ENCODE data around the gene RIN3. TPM values are rescaled to one million over a fixed set of nuclear protein-coding genes. Genes with fewer than 3 reads are reported as not detected.

Gene RIN3
- total RNA-seq, 3 donors from 2014 or later (not counting 1 experiment from before 2014, with no cell fraction given) = 248 to 289 (median 282) TPM

DNA sequence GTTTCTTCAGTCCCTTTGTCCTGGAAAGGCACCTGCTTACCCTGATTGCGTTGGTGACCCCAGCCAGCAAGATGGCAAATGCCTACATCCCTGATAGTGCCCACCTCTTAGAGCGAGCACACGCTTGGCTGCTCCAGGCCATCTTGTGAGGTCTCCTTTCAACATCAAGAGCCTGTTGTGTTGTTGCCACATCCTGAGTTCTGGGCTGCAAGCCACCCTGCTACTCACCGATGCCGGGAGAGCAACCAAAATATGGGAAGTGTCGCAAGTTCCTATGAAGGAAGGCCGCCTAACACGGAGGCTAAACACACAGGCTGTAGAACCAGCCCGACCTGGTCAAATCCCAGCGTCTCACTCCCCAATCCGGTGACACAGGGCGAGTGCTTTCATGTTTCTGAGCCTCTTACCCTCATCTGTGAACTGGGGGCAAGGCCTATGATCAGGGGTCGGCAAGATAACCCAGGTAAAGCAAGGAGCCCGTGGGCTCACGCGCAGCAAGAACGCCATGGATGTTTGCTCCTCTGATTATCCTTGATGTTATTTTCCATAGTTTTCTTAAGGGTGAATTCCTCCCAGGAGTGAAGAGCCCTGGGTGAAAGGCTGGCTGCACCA is 136.5 kb downstream of the RIN3 start:
- Histone ChIP-seq H3K9me3 (ENCODE audit: control insufficient read depth, insufficient read depth, low read length) (peaks cover 2% of the 10 kb centered on the region), H3K36me3 (ENCODE audit: control insufficient read depth, insufficient read depth, low read length) (peaks cover 18% of the 10 kb centered on the region), H3K4me3 (ENCODE audit: low read length) (no peak overlapping the region), H3K27ac (ENCODE audit: low read length) (peak overlapping the region; percentile 99), H3K27me3 (ENCODE audit: control insufficient read depth, insufficient read depth, low read length) (no peaks in the 10 kb centered on the region), H3K4me1 (ENCODE audit: control insufficient read depth, insufficient read depth, low read length) (peaks cover 92% of the 10 kb centered on the region)
- peak overlapping the region; percentile 90 for H3K4me3 Mint-ChIP-seq
- ATAC-seq (no peak), DNase-seq (peak in 1 of 2 donors; percentile 52)
- H3K4me1 Mint-ChIP-seq = peaks cover 64 to 88% of the 10 kb centered on the region in 2 donors
- peak overlapping the region; percentile 96 to 99 for H3K27ac Mint-ChIP-seq
- TF ChIP-seq CTCF (IDR thresholded peaks at IDR 0.05) = no peak
- WGBS (ENCODE audit: insufficient coverage) = 66% methylated on average over 17 of the region's 17 CpGs
- intact Hi-C loops (cut with micrococcal nuclease) = loop anchor here (2.0 to 5.0 kb wide), 3 partner anchors 15 to 67 kb away; no protein-coding TSS in a partner anchor
- peaks cover 5% of the 10 kb centered on the region for H3K36me3 Mint-ChIP-seq
- no peaks in the 10 kb centered on the region for H3K27me3 Mint-ChIP-seq (ENCODE audit: low read depth in 2 of 2)
- peaks cover 0 to 2% of the 10 kb centered on the region in 2 donors for H3K9me3 Mint-ChIP-seq

- Mint-ChIP-seq H3K27ac (peak overlapping the region; percentile 96 to 99), H3K4me1 (peaks cover 70 to 94% of the 10 kb centered on the region in 2 donors), H3K9me3 (no peaks in the 10 kb centered on the region), H3K27me3 (ENCODE audit: low read depth in 2 of 2) (no peaks in the 10 kb centered on the region), H3K4me3 (peak overlapping the region; percentile 90), H3K36me3 (peaks cover 9% of the 10 kb centered on the region)
- Histone ChIP-seq H3K27ac (ENCODE audit: low read length) (peak overlapping the region; percentile 99), H3K9me3 (ENCODE audit: control insufficient read depth, insufficient read depth, low read length) (no peaks in the 10 kb centered on the region), H3K27me3 (ENCODE audit: control insufficient read depth, insufficient read depth, low read length) (no peaks in the 10 kb centered on the region), H3K4me1 (ENCODE audit: control insufficient read depth, insufficient read depth, low read length) (peaks cover 94% of the 10 kb centered on the region), H3K4me3 (ENCODE audit: low read length) (no peak overlapping the region), H3K36me3 (ENCODE audit: control insufficient read depth, insufficient read depth, low read length) (peaks cover 15% of the 10 kb centered on the region)
- ATAC-seq = no peak
- no peak for DNase-seq
- WGBS (ENCODE audit: insufficient coverage) = 41% methylated on average over 8 of the region's 12 CpGs
- TF ChIP-seq CTCF (IDR thresholded peaks at IDR 0.05) = no peak
- intact Hi-C loops (cut with micrococcal nuclease) = loop anchor here (1.0 to 5.0 kb wide), 8 partner anchors 14 to 783 kb away; partner anchors contain the start of gene TC2N
Observed at GRCh38 chr14:92650581-92651105, 137.1 kb downstream of the RIN3 start.

DNA sequence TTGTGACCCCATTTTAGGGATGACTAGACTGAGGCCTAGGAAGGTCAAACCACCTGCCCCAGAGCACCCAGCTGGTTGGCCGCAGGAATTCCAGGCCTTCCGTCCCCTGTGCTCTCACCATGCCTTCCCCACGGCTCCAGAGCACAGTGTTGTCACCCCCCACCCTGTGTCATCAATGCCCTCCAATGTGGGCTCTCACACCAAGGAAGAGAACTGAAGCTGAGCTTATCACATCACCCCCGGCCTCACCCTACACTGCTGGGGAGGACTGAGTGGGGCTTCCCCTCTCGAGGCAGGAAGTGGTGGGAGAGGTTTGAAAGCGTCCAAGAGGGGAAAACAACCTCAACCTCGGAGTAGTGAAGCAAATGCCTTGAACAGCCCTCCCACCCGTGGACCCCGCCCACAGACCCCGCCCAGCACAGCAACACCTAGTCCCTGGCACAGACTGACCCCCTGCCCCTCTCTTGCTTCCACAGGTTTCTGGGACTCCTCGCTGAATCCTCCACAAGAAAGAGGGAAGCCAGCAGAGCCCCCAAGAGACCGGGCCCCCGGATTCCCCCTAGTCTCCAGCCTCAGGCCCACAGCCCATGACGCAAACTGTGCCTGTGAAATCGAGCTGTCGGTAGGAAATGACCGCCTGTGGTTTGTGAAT is 137.7 kb downstream of the RIN3 start:
- Mint-ChIP-seq H3K9me3 (no peaks in the 10 kb centered on the region), H3K36me3 (peaks cover 11% of the 10 kb centered on the region), H3K4me1 (peaks cover 75 to 95% of the 10 kb centered on the region in 2 donors), H3K4me3 (peak overlapping the region; percentile 90), H3K27ac (peak overlapping the region; percentile 96 to 99), H3K27me3 (ENCODE audit: low read depth in 2 of 2) (no peaks in the 10 kb centered on the region)
- Histone ChIP-seq H3K27me3 (ENCODE audit: control insufficient read depth, insufficient read depth, low read length) (no peaks in the 10 kb centered on the region), H3K9me3 (ENCODE audit: control insufficient read depth, insufficient read depth, low read length) (no peaks in the 10 kb centered on the region), H3K36me3 (ENCODE audit: control insufficient read depth, insufficient read depth, low read length) (peaks cover 21% of the 10 kb centered on the region), H3K4me3 (ENCODE audit: low read length) (peak overlapping the region; percentile 72), H3K4me1 (ENCODE audit: control insufficient read depth, insufficient read depth, low read length) (peaks cover 94% of the 10 kb centered on the region), H3K27ac (ENCODE audit: low read length) (peak overlapping the region; percentile 99)
- TF ChIP-seq CTCF (IDR thresholded peaks at IDR 0.05) = no peak
- under 1% methylated on average over 14 of the region's 17 CpGs for WGBS (ENCODE audit: insufficient coverage)
- intact Hi-C loops (cut with micrococcal nuclease) = loop anchor here (1.0 to 5.0 kb wide), 8 partner anchors 14 to 784 kb away; partner anchors contain the start of gene TC2N
- ATAC-seq (peak; percentile 66 to 88 (median 77)), DNase-seq (peak; percentile 83 to 93)
